ENCODE measurements around the gene IL1RN. TPM values are rescaled to one million over a fixed set of nuclear protein-coding genes. Genes with fewer than 3 reads are reported as not detected.

Gene IL1RN
- total RNA-seq (2014; rRNA removed; shearing (Covaris generic)) = not detected in 2 replicates

GRCh38 chr2:113126845-113127645 is at the start of gene IL1RN:
Gene IL1RN (plus strand): TSS chr2:113127598. CDS start chr2:113127625, 27 bp downstream.
- H3K4me3 ChIP-seq (ENCODE audit: insufficient read depth, low read depth, low read length) = no peak within 1 kb of the TSS
- DNase-seq = no peak

GRCh38 chr2:113077921-113078320 is 49.5 kb upstream of the IL1RN start:
- H3K36me3 ChIP-seq (replicated peaks; ENCODE audit: control insufficient read depth, insufficient read depth, low read length) = no peaks in the 10 kb centered on the region
- H3K4me3 ChIP-seq (ENCODE audit: insufficient read depth, low read depth, low read length) = no peak overlapping the region
- no peaks in the 10 kb centered on the region for H3K27me3 ChIP-seq (ENCODE audit: control insufficient read depth, insufficient read depth, low read length)
- DNase-seq = no peak

More at GRCh38 chr2:113126845-113127645, at the start of gene IL1RN:
- Histone ChIP-seq H3K36me3 (replicated peaks; ENCODE audit: control insufficient read depth, insufficient read depth, low read length) (no peaks in the 10 kb centered on the region), H3K27me3 (ENCODE audit: control insufficient read depth, insufficient read depth, low read length) (no peaks in the 10 kb centered on the region)

GRCh38 chr2:113078350-113078839 is 49.0 kb upstream of the IL1RN start:
- DNase-seq = no peak
- Histone ChIP-seq H3K4me3 (ENCODE audit: insufficient read depth, low read depth, low read length) (no peak overlapping the region), H3K36me3 (replicated peaks; ENCODE audit: control insufficient read depth, insufficient read depth, low read length) (no peaks in the 10 kb centered on the region), H3K27me3 (ENCODE audit: control insufficient read depth, insufficient read depth, low read length) (no peaks in the 10 kb centered on the region)

- Histone ChIP-seq H3K4me3 (ENCODE audit: insufficient read depth, low read depth, low read length) (no peak overlapping the region), H3K36me3 (replicated peaks; ENCODE audit: control insufficient read depth, insufficient read depth, low read length) (no peaks in the 10 kb centered on the region), H3K27me3 (ENCODE audit: control insufficient read depth, insufficient read depth, low read length) (no peaks in the 10 kb centered on the region)
- DNase-seq = no peak
Observed at GRCh38 chr2:113079131-113079530, 48.3 kb upstream of the IL1RN start.

- no peak overlapping the region for H3K4me3 ChIP-seq (ENCODE audit: insufficient read depth, low read depth, low read length)
- H3K27me3 ChIP-seq (ENCODE audit: control insufficient read depth, insufficient read depth, low read length) = no peaks in the 10 kb centered on the region
- peak; percentile 71 for DNase-seq
- H3K36me3 ChIP-seq (replicated peaks; ENCODE audit: control insufficient read depth, insufficient read depth, low read length) = no peaks in the 10 kb centered on the region
Observed at GRCh38 chr2:113080134-113080533, 47.3 kb upstream of the IL1RN start.

GRCh38 chr2:113081488-113082210 is 45.7 kb upstream of the IL1RN start:
- Histone ChIP-seq H3K36me3 (replicated peaks; ENCODE audit: control insufficient read depth, insufficient read depth, low read length) (no peaks in the 10 kb centered on the region), H3K27me3 (ENCODE audit: control insufficient read depth, insufficient read depth, low read length) (no peaks in the 10 kb centered on the region)
- no peak for DNase-seq

GRCh38 chr2:113083296-113083695 is 44.1 kb upstream of the IL1RN start:
- Histone ChIP-seq H3K27me3 (ENCODE audit: control insufficient read depth, insufficient read depth, low read length) (no peaks in the 10 kb centered on the region), H3K36me3 (replicated peaks; ENCODE audit: control insufficient read depth, insufficient read depth, low read length) (no peaks in the 10 kb centered on the region), H3K4me3 (ENCODE audit: insufficient read depth, low read depth, low read length) (no peak overlapping the region)
- DNase-seq = no peak

More at GRCh38 chr2:113081488-113082210, 45.7 kb upstream of the IL1RN start:
- H3K4me3 ChIP-seq (ENCODE audit: insufficient read depth, low read depth, low read length) = no peak overlapping the region

GRCh38 chr2:113084249-113085000 is 43.0 kb upstream of the IL1RN start:
- DNase-seq = no peak
- H3K36me3 ChIP-seq (replicated peaks; ENCODE audit: control insufficient read depth, insufficient read depth, low read length) = no peaks in the 10 kb centered on the region
- no peaks in the 10 kb centered on the region for H3K27me3 ChIP-seq (ENCODE audit: control insufficient read depth, insufficient read depth, low read length)
- no peak overlapping the region for H3K4me3 ChIP-seq (ENCODE audit: insufficient read depth, low read depth, low read length)

GRCh38 chr2:113085542-113085941 is 41.9 kb upstream of the IL1RN start:
- Histone ChIP-seq H3K4me3 (ENCODE audit: insufficient read depth, low read depth, low read length) (no peak overlapping the region), H3K27me3 (ENCODE audit: control insufficient read depth, insufficient read depth, low read length) (no peaks in the 10 kb centered on the region; the same call in 1 of the 2 replicates), H3K36me3 (replicated peaks; ENCODE audit: control insufficient read depth, insufficient read depth, low read length) (no peaks in the 10 kb centered on the region)
- no peak for DNase-seq

GRCh38 chr2:113088213-113088992 is 39.0 kb upstream of the IL1RN start:
- Histone ChIP-seq H3K27me3 (ENCODE audit: control insufficient read depth, insufficient read depth, low read length) (no peaks in the 10 kb centered on the region; the same call in 1 of the 2 replicates), H3K36me3 (replicated peaks; ENCODE audit: control insufficient read depth, insufficient read depth, low read length) (no peaks in the 10 kb centered on the region), H3K4me3 (ENCODE audit: insufficient read depth, low read depth, low read length) (no peak overlapping the region)
- no peak for DNase-seq

GRCh38 chr2:113089916-113090315 is 37.5 kb upstream of the IL1RN start:
- no peaks in the 10 kb centered on the region for H3K36me3 ChIP-seq (replicated peaks; ENCODE audit: control insufficient read depth, insufficient read depth, low read length)
- DNase-seq = no peak
- no peaks in the 10 kb centered on the region; the same call in 1 of the 2 replicates for H3K27me3 ChIP-seq (ENCODE audit: control insufficient read depth, insufficient read depth, low read length)
- H3K4me3 ChIP-seq (ENCODE audit: insufficient read depth, low read depth, low read length) = no peak overlapping the region

- no peak for DNase-seq
- H3K4me3 ChIP-seq (ENCODE audit: insufficient read depth, low read depth, low read length) = no peak overlapping the region
- H3K27me3 ChIP-seq (ENCODE audit: control insufficient read depth, insufficient read depth, low read length) = no peaks in the 10 kb centered on the region; the same call in 1 of the 2 replicates
- H3K36me3 ChIP-seq (replicated peaks; ENCODE audit: control insufficient read depth, insufficient read depth, low read length) = no peaks in the 10 kb centered on the region
Observed at GRCh38 chr2:113091231-113091896, 36.0 kb upstream of the IL1RN start.

GRCh38 chr2:113092864-113093612 is 34.4 kb upstream of the IL1RN start:
- DNase-seq = no peak
- no peaks in the 10 kb centered on the region for H3K36me3 ChIP-seq (replicated peaks; ENCODE audit: control insufficient read depth, insufficient read depth, low read length)
- H3K4me3 ChIP-seq (ENCODE audit: insufficient read depth, low read depth, low read length) = no peak overlapping the region
- no peaks in the 10 kb centered on the region; the same call in 1 of the 2 replicates for H3K27me3 ChIP-seq (ENCODE audit: control insufficient read depth, insufficient read depth, low read length)
